ENCODE data around the gene PTEN. TPM values are rescaled to one million over a fixed set of nuclear protein-coding genes. Genes with fewer than 3 reads are reported as not detected.

The PTEN gene
- total and polyA plus RNA-seq, 4 donors: 11.5 to 76.6 (median 37.5) TPM

- H3K27ac ChIP-seq (ENCODE audit: low read depth in 1 of 2, low read length in 2 of 2): no peak overlapping the region
- DNase-seq (ENCODE audit: low spot score): no peak
- H3K9ac ChIP-seq (ENCODE audit: low read depth in 1 of 2, low read length in 2 of 2): no peak overlapping the region
- TF ChIP-seq EGR1 (IDR thresholded peaks at IDR 0.05; ENCODE audit: low read depth in 2 of 2) (no peak), YY1 (IDR thresholded peaks at IDR 0.05) (no peak), HNF4G (IDR thresholded peaks at IDR 0.05) (no peak), GABPA (IDR thresholded peaks at IDR 0.05 in 1 of 2, conservative IDR thresholded peaks at IDR 0.05 in 1 of 2) (no peak)
- H3K9me3 ChIP-seq (ENCODE audit: control insufficient read depth in 4 of 4, low read length in 3 of 4): peaks cover 0 to 4% (median 0%) of the 10 kb centered on the region in 4 donors
- WGBS: 94% methylated on average over 2 of the region's 2 CpGs
- peaks cover 0 to 14% (median 6%) of the 10 kb centered on the region in 4 donors for H3K36me3 ChIP-seq (ENCODE audit: control insufficient read depth in 4 of 4, insufficient read depth in 3 of 4, low read depth in 1 of 4, low read length in 3 of 4)
- H3K4me1 ChIP-seq (ENCODE audit: control insufficient read depth in 4 of 4, insufficient read depth in 4 of 4, low read length in 3 of 4): no peaks in the 10 kb centered on the region
- H3K4me3 ChIP-seq (ENCODE audit: low read depth in 1 of 3, low read length in 3 of 3): no peak overlapping the region
- H3K27me3 ChIP-seq (ENCODE audit: control insufficient read depth in 4 of 4, insufficient read depth in 4 of 4, low read length in 3 of 4): no peaks in the 10 kb centered on the region
These were observed 23.2 kb downstream of the PTEN start for GRCh38 chr10:87886635-87887034.

- Histone ChIP-seq H3K27me3 (ENCODE audit: control insufficient read depth in 4 of 4, insufficient read depth in 4 of 4, low read length in 3 of 4) (no peaks in the 10 kb centered on the region), H3K36me3 (ENCODE audit: control insufficient read depth in 4 of 4, insufficient read depth in 3 of 4, low read depth in 1 of 4, low read length in 3 of 4) (peaks cover 0 to 14% (median 6%) of the 10 kb centered on the region in 4 donors), H3K4me3 (ENCODE audit: low read depth in 1 of 3, low read length in 3 of 3) (no peak overlapping the region), H3K4me1 (ENCODE audit: control insufficient read depth in 4 of 4, insufficient read depth in 4 of 4, low read length in 3 of 4) (no peaks in the 10 kb centered on the region), H3K27ac (ENCODE audit: low read depth in 1 of 2, low read length in 2 of 2) (no peak overlapping the region), H3K9me3 (ENCODE audit: control insufficient read depth in 4 of 4, low read length in 3 of 4) (peaks cover 0 to 4% (median 0%) of the 10 kb centered on the region in 4 donors), H3K9ac (ENCODE audit: low read depth in 1 of 2, low read length in 2 of 2) (no peak overlapping the region)
- WGBS: 97% methylated on average over 1 of the region's 1 CpG
- TF ChIP-seq TAF1 (conservative IDR thresholded peaks at IDR 0.05): no peak
- no peak for TF ChIP-seq HNF4A (conservative IDR thresholded peaks at IDR 0.05)
- no peak for TF ChIP-seq FOXA2 (IDR thresholded peaks at IDR 0.05)
- no peak for DNase-seq (ENCODE audit: low spot score)
These were observed 23.7 kb downstream of the PTEN start for GRCh38 chr10:87887146-87887545.

- DNase-seq (ENCODE audit: low spot score): no peak
- Histone ChIP-seq H3K4me3 (ENCODE audit: low read depth in 1 of 3, low read length in 3 of 3) (no peak overlapping the region), H3K27me3 (ENCODE audit: control insufficient read depth in 4 of 4, insufficient read depth in 4 of 4, low read length in 3 of 4) (no peaks in the 10 kb centered on the region), H3K27ac (ENCODE audit: low read depth in 1 of 2, low read length in 2 of 2) (no peak overlapping the region), H3K9ac (ENCODE audit: low read depth in 1 of 2, low read length in 2 of 2) (no peak overlapping the region), H3K4me1 (ENCODE audit: control insufficient read depth in 4 of 4, insufficient read depth in 4 of 4, low read length in 3 of 4) (peaks cover 0 to 2% (median 0%) of the 10 kb centered on the region in 4 donors), H3K9me3 (ENCODE audit: control insufficient read depth in 4 of 4, low read length in 3 of 4) (peaks cover 0 to 4% (median 0%) of the 10 kb centered on the region in 4 donors), H3K36me3 (ENCODE audit: control insufficient read depth in 4 of 4, insufficient read depth in 3 of 4, low read depth in 1 of 4, low read length in 3 of 4) (peaks cover 0 to 14% (median 6%) of the 10 kb centered on the region in 4 donors)
- 93% methylated on average over 2 of the region's 2 CpGs for WGBS
- TF ChIP-seq EGR1 (IDR thresholded peaks at IDR 0.05; ENCODE audit: low read depth in 2 of 2): no peak
- no peak for TF ChIP-seq HNF4G (IDR thresholded peaks at IDR 0.05)
- no peak for TF ChIP-seq NR2F2 (IDR thresholded peaks at IDR 0.05)
- no peak for TF ChIP-seq YY1 (IDR thresholded peaks at IDR 0.05)
- TF ChIP-seq HNF4A (conservative IDR thresholded peaks at IDR 0.05): no peak
These were observed 24.3 kb downstream of the PTEN start for GRCh38 chr10:87887548-87888289.

GRCh38 chr10:87895430-87895829 is 32.0 kb downstream of the PTEN start:
- Histone ChIP-seq H3K9ac (ENCODE audit: low read depth in 1 of 2, low read length in 2 of 2) (no peak overlapping the region), H3K4me1 (ENCODE audit: control insufficient read depth in 4 of 4, insufficient read depth in 4 of 4, low read length in 3 of 4) (peaks cover 0 to 2% (median 0%) of the 10 kb centered on the region in 4 donors), H3K36me3 (ENCODE audit: control insufficient read depth in 4 of 4, insufficient read depth in 3 of 4, low read depth in 1 of 4, low read length in 3 of 4) (peaks cover 0 to 6% (median 0%) of the 10 kb centered on the region in 4 donors), H3K9me3 (ENCODE audit: control insufficient read depth in 4 of 4, low read length in 3 of 4) (no peaks in the 10 kb centered on the region), H3K4me3 (ENCODE audit: low read depth in 1 of 3, low read length in 3 of 3) (no peak overlapping the region), H3K27me3 (ENCODE audit: control insufficient read depth in 4 of 4, insufficient read depth in 4 of 4, low read length in 3 of 4) (no peaks in the 10 kb centered on the region), H3K27ac (ENCODE audit: low read depth in 1 of 2, low read length in 2 of 2) (no peak overlapping the region)
- 85% methylated on average over 1 of the region's 1 CpG for WGBS
- no peak for DNase-seq (ENCODE audit: low spot score)
- TF ChIP-seq RAD21 (IDR thresholded peaks at IDR 0.05) (no peak), JUND (IDR thresholded peaks at IDR 0.05) (no peak), GABPA (IDR thresholded peaks at IDR 0.05 in 1 of 2, conservative IDR thresholded peaks at IDR 0.05 in 1 of 2) (no peak), CTCF (IDR thresholded peaks at IDR 0.05; ENCODE audit: low read depth, low read length, missing input control) (no peak), FOXA2 (IDR thresholded peaks at IDR 0.05) (no peak), EGR1 (IDR thresholded peaks at IDR 0.05; ENCODE audit: low read depth in 2 of 2) (no peak), ZBTB33 (IDR thresholded peaks at IDR 0.05) (no peak), ATF3 (IDR thresholded peaks at IDR 0.05) (no peak), HNF4G (IDR thresholded peaks at IDR 0.05) (no peak), TAF1 (conservative IDR thresholded peaks at IDR 0.05) (no peak), MAX (IDR thresholded peaks at IDR 0.05) (no peak), YY1 (IDR thresholded peaks at IDR 0.05) (no peak), RXRA (IDR thresholded peaks at IDR 0.05) (no peak), HNF4A (conservative IDR thresholded peaks at IDR 0.05) (no peak)
